OCI-LY3 (cell line): ENCODE results near the gene NINJ1.

Source experiments
- EZH2phosphoT487 ChIP-seq: fragments of 200-600 bp; shearing (Covaris generic); IDR thresholded peaks from 2 replicates; pipeline ENCODE4 v1.6.1; 2018; ENCODE audit warnings: antibody characterized with exemption, mixed run types, low read depth
- TF ChIP-seq, protein P1 (sequence below): fragments of 200-600, 300-600 bp; sonication (generic); IDR thresholded peaks from 2 replicates; pipeline ENCODE4 v1.5.1; 2014; ENCODE audit warnings: antibody characterized with exemption, low read length, low read depth

DNA sequence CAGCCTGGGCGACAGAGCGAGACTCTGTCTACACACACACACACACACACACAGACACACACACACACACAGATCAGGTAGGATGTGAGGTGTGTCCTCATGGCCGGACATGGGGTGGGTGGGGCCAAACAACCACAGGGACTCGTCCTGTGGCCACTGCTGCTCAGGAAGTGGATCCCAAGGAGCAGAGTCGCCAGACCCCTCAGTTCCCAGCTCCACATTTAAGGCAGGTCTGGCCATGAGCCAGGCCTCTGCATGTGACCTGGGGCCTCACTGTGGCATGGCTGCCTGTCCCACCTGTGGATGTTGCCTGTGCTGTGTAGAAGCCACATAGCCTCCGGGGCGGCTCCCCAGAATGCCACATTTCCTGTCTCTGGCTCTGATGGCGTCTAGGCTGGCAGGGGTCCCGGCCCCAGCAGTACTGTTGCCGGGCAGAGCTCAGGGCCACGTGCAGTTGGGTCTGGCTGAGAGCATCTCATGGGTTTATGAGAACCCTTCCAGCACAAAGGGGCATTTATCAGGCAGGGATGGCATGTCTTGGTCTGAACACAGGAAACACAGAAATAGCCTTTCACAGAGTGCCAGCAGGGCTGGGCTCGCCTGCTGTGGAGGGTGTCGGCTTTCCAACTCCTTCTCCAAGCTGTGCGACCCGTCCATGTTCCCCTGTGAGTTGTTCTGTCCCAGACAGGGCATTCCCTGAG lies 9.9 kb upstream of the NINJ1 start:
- TF ChIP-seq, protein P1, sequence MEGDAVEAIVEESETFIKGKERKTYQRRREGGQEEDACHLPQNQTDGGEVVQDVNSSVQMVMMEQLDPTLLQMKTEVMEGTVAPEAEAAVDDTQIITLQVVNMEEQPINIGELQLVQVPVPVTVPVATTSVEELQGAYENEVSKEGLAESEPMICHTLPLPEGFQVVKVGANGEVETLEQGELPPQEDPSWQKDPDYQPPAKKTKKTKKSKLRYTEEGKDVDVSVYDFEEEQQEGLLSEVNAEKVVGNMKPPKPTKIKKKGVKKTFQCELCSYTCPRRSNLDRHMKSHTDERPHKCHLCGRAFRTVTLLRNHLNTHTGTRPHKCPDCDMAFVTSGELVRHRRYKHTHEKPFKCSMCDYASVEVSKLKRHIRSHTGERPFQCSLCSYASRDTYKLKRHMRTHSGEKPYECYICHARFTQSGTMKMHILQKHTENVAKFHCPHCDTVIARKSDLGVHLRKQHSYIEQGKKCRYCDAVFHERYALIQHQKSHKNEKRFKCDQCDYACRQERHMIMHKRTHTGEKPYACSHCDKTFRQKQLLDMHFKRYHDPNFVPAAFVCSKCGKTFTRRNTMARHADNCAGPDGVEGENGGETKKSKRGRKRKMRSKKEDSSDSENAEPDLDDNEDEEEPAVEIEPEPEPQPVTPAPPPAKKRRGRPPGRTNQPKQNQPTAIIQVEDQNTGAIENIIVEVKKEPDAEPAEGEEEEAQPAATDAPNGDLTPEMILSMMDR = no peak
- no peak for TF ChIP-seq EZH2phosphoT487
